Ascending aorta (tissue), 2 donors: ENCODE data around the gene JAKMIP2. TPM values are rescaled to one million over a fixed set of nuclear protein-coding genes. Genes with fewer than 3 reads are reported as not detected.

ENCODE experiments used
- DNase-seq, 2 donors: peaks; one replicate each; pipeline ENCODE4 v3.0.0-alpha.2; 2019; ENCODE audit warnings: low spot score in 2 of 2
- H3K27ac ChIP-seq, 2 donors: fragments of 200-600 bp; sonication (generic); one replicate each; pipeline ENCODE4 v1.5.1; 2016 to 2017; ENCODE audit warnings: mild to moderate bottlenecking in 1 of 2
- H3K27me3 ChIP-seq: fragments of 200-600 bp; sonication (generic); one replicate; pipeline ENCODE4 v1.5.1; 2017
- H3K36me3 ChIP-seq, 2 donors: fragments of 200-600 bp; sonication (generic); one replicate each; pipeline ENCODE4 v1.5.1; 2016
- H3K4me1 ChIP-seq, 2 donors: fragments of 200-600 bp; sonication (generic); one replicate each; pipeline ENCODE4 v1.5.1; 2016 to 2017; ENCODE audit warnings: mild to moderate bottlenecking in 1 of 2
- H3K4me3 ChIP-seq, 2 donors: fragments of 200-600 bp; sonication (generic); one replicate each; pipeline ENCODE4 v1.5.1; 2016 to 2017; ENCODE audit warnings: mild to moderate bottlenecking in 1 of 2
- H3K9me3 ChIP-seq, 2 donors: fragments of 200-600 bp; sonication (generic); one replicate each; pipeline ENCODE4 v1.5.1; 2016
- intact Hi-C: fragments of 100-400 bp; cut with DNase I; formaldehyde crosslinking; loops from one replicate; pipeline ENCODE4 v1.15.1; 2023
- total RNA-seq: library from RNA; depleted of rRNA; stranded (reverse); fragments of >200 nt; gene quantifications from one replicate; pipeline ENCODE4 v1.1.0, GENCODE V29; 2016
- TF ChIP-seq, protein P1 (sequence below), 3 experiments: fragments of 200-600 bp in 2 of 3; fragments of 450-650 bp in 1 of 3; sonication (generic) in 2 of 3; IDR thresholded peaks; one replicate each; pipeline ENCODE4 v1.5.1; 2016 to 2019; ENCODE audit warnings: antibody characterized with exemption in 3 of 3, mild to moderate bottlenecking in 1 of 3, moderate library complexity in 1 of 3

The JAKMIP2 gene
- total RNA-seq, 1 donor from 2014 or later = not detected

DNA sequence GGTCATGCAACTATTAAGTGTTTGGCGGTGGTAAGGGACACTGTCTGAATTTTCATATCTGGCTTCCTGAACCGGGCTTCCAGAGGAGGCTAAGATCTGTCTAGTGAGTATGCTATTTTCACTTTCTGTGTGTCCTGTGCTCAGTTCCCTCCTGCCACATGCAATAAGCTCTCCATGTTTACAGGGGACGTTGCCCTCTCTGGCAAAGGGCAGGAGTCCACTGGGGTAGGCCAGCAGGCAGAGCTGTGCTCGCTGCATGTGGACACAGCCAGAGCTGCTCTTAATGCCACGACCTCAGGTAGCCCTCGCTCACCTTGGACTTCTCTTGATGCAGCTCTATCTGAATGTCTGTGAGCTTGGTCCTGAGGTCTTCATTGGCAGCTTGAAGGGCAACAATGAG lies 111.2 kb downstream of the JAKMIP2 start:
- DNase-seq = no peak
- Histone ChIP-seq H3K4me3 (no peak overlapping the region), H3K27ac (no peak overlapping the region), H3K27me3 (no peaks in the 10 kb centered on the region), H3K36me3 (no peaks in the 10 kb centered on the region), H3K4me1 (no peaks in the 10 kb centered on the region), H3K9me3 (no peaks in the 10 kb centered on the region)
- TF ChIP-seq, protein P1, sequence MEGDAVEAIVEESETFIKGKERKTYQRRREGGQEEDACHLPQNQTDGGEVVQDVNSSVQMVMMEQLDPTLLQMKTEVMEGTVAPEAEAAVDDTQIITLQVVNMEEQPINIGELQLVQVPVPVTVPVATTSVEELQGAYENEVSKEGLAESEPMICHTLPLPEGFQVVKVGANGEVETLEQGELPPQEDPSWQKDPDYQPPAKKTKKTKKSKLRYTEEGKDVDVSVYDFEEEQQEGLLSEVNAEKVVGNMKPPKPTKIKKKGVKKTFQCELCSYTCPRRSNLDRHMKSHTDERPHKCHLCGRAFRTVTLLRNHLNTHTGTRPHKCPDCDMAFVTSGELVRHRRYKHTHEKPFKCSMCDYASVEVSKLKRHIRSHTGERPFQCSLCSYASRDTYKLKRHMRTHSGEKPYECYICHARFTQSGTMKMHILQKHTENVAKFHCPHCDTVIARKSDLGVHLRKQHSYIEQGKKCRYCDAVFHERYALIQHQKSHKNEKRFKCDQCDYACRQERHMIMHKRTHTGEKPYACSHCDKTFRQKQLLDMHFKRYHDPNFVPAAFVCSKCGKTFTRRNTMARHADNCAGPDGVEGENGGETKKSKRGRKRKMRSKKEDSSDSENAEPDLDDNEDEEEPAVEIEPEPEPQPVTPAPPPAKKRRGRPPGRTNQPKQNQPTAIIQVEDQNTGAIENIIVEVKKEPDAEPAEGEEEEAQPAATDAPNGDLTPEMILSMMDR (IDR thresholded peaks at IDR 0.05) = no peak
- intact Hi-C loops = no loop called here

DNA sequence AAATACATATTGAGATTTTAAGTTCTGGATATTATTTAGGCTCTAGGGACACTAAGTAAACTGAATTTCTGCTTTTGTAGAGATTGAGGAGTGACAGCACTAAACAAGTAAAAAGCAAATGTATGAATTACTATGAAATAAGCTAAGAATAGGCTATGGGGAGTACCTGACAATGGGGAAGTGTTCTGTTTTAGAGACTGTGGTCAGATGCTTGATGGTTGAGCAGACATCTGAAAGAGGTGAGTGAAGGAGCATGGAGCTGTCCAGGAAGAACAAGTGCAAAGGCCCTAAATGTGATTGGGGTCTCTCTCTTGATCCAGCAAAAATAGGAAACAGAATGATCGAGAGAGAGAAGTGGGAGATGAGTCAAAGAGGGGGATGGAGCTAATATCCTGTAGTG lies 111.7 kb downstream of the JAKMIP2 start:
- Histone ChIP-seq H3K36me3 (no peaks in the 10 kb centered on the region), H3K4me3 (no peak overlapping the region), H3K27ac (no peak overlapping the region), H3K27me3 (no peaks in the 10 kb centered on the region), H3K9me3 (no peaks in the 10 kb centered on the region), H3K4me1 (no peaks in the 10 kb centered on the region)
- TF ChIP-seq, protein P1 (IDR thresholded peaks at IDR 0.05) = no peak
- no peak for DNase-seq
- intact Hi-C loops = no loop called here

DNA sequence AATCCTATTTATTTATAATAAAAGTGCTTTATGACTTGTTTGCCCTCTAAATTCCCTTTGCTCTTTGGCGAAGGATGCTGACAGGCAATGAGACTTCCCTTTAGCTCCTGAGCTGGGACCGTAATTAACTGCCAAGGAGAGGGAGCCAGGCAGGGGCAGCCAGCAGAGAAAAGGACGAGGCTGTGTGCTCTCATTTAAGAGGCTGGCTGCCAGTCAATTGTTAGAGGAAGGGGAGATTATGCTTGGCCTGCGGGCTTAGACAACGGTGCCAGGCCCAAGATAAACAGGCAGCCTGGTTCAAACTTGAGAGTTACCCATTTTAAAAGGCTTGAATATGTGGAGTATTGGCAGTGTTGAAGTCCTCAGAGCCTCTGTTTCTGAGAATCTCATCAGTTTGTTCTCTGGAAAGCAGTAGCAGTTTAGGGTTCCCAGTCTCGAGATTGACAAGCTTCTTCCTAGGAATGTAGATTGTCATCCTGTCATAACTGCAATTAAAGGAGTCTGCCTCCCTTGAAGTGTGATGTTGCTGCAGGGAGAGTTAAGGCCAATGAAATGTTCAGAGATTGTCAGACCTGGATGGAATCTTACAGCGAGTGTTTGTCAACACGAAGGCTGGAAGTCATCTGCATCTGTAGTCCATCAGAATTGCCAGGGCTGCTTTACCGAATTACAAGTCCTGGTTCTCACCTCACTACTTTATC lies 113.2 kb downstream of the JAKMIP2 start:
- Histone ChIP-seq H3K27me3 (no peaks in the 10 kb centered on the region), H3K9me3 (no peaks in the 10 kb centered on the region), H3K27ac (no peak overlapping the region), H3K4me1 (no peaks in the 10 kb centered on the region), H3K36me3 (no peaks in the 10 kb centered on the region), H3K4me3 (no peak overlapping the region)
- DNase-seq = no peak
- TF ChIP-seq, protein P1 (IDR thresholded peaks at IDR 0.05) = no peak
- intact Hi-C loops = no loop called here

DNA sequence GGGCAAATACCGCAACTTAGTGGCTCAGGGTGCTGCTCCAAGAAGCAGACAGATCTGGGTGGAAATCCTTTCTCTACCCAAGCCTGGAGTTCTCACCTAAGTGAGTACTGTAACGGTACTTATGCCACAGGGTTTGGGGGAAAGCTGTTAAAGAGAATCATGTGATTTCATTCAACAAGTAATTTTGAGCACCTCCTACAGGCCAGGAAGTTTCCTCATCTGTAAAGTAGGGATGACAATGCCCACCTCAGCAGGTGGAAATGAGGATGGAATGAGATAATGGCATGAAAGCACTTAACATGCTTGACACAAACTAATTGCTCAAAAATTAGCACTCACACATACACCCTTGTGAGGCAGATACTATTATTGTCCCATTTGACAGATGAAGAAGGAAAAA lies 114.1 kb downstream of the JAKMIP2 start:
- no peak for DNase-seq
- no peak overlapping the region for H3K27ac ChIP-seq
- no peak overlapping the region for H3K4me3 ChIP-seq
- H3K9me3 ChIP-seq = no peaks in the 10 kb centered on the region
- intact Hi-C loops = no loop called here
- TF ChIP-seq, protein P1 (IDR thresholded peaks at IDR 0.05) = no peak
- H3K36me3 ChIP-seq = no peaks in the 10 kb centered on the region
- no peaks in the 10 kb centered on the region for H3K4me1 ChIP-seq
- no peaks in the 10 kb centered on the region for H3K27me3 ChIP-seq

DNA sequence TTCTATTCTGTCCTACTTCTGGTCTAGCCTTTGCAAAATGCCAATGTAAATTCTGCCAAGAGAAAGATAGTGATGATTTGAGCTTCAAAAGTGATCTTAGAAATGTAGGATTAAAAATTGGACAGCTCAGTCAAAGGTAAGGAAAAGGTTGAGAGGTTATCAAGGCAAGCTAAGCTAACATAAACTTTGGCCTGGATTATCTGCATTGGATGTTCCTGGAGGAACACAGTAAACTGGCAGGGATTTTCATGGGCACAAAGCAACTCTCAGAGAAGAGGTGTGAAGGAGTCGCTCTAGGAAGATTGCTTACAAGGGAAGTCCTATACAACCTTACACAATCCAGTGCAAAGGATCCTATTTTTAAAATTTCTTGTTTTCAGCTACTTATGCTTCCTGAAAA lies 115.2 kb downstream of the JAKMIP2 start:
- Histone ChIP-seq H3K9me3 (no peaks in the 10 kb centered on the region), H3K36me3 (no peaks in the 10 kb centered on the region), H3K4me1 (no peaks in the 10 kb centered on the region), H3K27ac (no peak overlapping the region), H3K27me3 (no peaks in the 10 kb centered on the region), H3K4me3 (no peak overlapping the region)
- intact Hi-C loops = no loop called here
- DNase-seq = no peak
- TF ChIP-seq, protein P1 (IDR thresholded peaks at IDR 0.05) = no peak

DNA sequence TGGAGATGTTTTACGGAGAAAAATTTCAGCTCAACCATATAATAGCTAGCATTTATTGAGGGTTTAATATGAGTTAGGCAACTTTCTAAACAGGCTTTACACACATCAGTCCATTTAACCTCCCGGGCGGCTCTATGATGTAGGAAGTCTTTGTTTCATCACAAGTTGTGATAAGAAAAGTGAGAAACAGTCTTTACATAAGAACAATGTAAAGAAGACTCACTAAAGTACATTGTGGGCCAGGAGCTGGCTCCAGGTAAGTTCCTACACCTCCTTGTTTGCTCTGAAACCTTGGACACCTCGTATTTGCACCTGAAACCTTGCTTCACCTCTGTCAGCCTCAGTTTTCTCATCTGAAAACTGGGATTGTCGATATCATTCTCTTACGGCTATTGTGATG lies 116.1 kb downstream of the JAKMIP2 start:
- no peaks in the 10 kb centered on the region for H3K27me3 ChIP-seq
- no peaks in the 10 kb centered on the region for H3K4me1 ChIP-seq
- no peak overlapping the region for H3K4me3 ChIP-seq
- DNase-seq = no peak
- H3K36me3 ChIP-seq = no peaks in the 10 kb centered on the region
- H3K27ac ChIP-seq = no peak overlapping the region
- TF ChIP-seq, protein P1 (IDR thresholded peaks at IDR 0.05) = no peak
- intact Hi-C loops = no loop called here
- H3K9me3 ChIP-seq = no peaks in the 10 kb centered on the region
